ENCODE results near the gene PPTC7. TPM values are rescaled to one million over a fixed set of nuclear protein-coding genes. Genes with fewer than 3 reads are reported as not detected.

The PPTC7 gene
- total and polyA plus RNA-seq, 2 of the 4 experiments (the other 2 are of a cell fraction) = 4.1 to 6.8 TPM

- H3K14ac ChIP-seq (replicated peaks; ENCODE audit: low read depth, low read length) = peak overlapping the region; percentile 83; the same call in 1 of the 2 replicates
- TF ChIP-seq CHD1 (IDR thresholded peaks at IDR 0.05; ENCODE audit: low read depth, low read length) (no peak), RCOR1 (IDR thresholded peaks at IDR 0.05; ENCODE audit: insufficient replicate concordance, low read length) (no peak), SMC3 (IDR thresholded peaks at IDR 0.05; ENCODE audit: low read depth, low read length) (no peak)
- no peak overlapping the region for H2BK15ac ChIP-seq (ENCODE audit: low read depth, low read length)
- no peak overlapping the region for H2BK5ac ChIP-seq (ENCODE audit: low read depth, low read length, poor library complexity, severe bottlenecking)
- no peaks in the 10 kb centered on the region for H3K9me3 ChIP-seq (ENCODE audit: control insufficient read depth, insufficient read depth, low read length)
- no peak overlapping the region for H4K8ac ChIP-seq (ENCODE audit: low read depth in 2 of 2, low read length in 2 of 2)
- peaks cover 11% of the 10 kb centered on the region for H3K4me1 ChIP-seq (ENCODE audit: control insufficient read depth, insufficient read depth, low read length)
- peak overlapping the region; percentile 52; the same call in 1 of the 2 replicates for H3K4ac ChIP-seq (ENCODE audit: low read depth, low read length)
- no peak overlapping the region for H3K4me2 ChIP-seq (ENCODE audit: low read depth, low read length)
- peak overlapping the region; percentile 67; the same call in 1 of the 2 replicates for H3K23ac ChIP-seq (ENCODE audit: low read depth, low read length)
- no peak for DNase-seq
- H2AK9ac ChIP-seq (replicated peaks; ENCODE audit: low read depth, low read length, poor library complexity) = no peak overlapping the region
- dilution Hi-C loops (cut with HindIII; ENCODE audit: low sequenced_read_pairs, unreplicated experiment) (no loop called here), in situ Hi-C loops (cut with MboI; ENCODE audit: low sequenced_read_pairs) (no loop called here), intact Hi-C loops (cut with micrococcal nuclease) (no loop called here)
- H2AFZ ChIP-seq (replicated peaks; ENCODE audit: low read length, poor library complexity) = no peak overlapping the region
- H3K36me3 ChIP-seq (ENCODE audit: control insufficient read depth, insufficient read depth, low read length) = peaks cover 11% of the 10 kb centered on the region
- peaks cover 9% of the 10 kb centered on the region for H3K9me1 ChIP-seq (ENCODE audit: insufficient read depth, low read length)
- ChIA-PET CTCF (interaction anchor here (1.2 to 1.7 kb wide), 2 partner anchors 12 to 69 kb away, joined by 3 to 4 read pairs; no protein-coding TSS in a partner anchor), POLR2A (ENCODE audit: unreplicated experiment) (no interaction called here)
- no peak for ATAC-seq (ENCODE audit: low read depth)
- peaks cover 24 to 30% of the 10 kb centered on the region in 2 experiments for H3K79me1 ChIP-seq (ENCODE audit: low read depth in 1 of 2, low read length in 2 of 2)
- no peak overlapping the region for H3K27ac ChIP-seq (ENCODE audit: insufficient read depth, low read length)
- no peak overlapping the region for H3K4me3 ChIP-seq (ENCODE audit: insufficient read depth, low read depth, low read length)
- H3K56ac ChIP-seq (ENCODE audit: extremely low read depth, insufficient read depth, low read length) = no peak overlapping the region
- H4K5ac ChIP-seq (ENCODE audit: low read depth, low read length) = no peak overlapping the region
- H4K20me1 ChIP-seq (ENCODE audit: insufficient read depth, low read length) = peaks cover 8% of the 10 kb centered on the region; the same call in 1 of the 2 replicates
- no peak overlapping the region for H3K9ac ChIP-seq (ENCODE audit: low read depth, low read length)
- no peaks in the 10 kb centered on the region for H3K27me3 ChIP-seq (ENCODE audit: control insufficient read depth, insufficient read depth, low read length)
- peak overlapping the region; percentile 40 for H2BK120ac ChIP-seq (ENCODE audit: low read depth, low read length)
- WGBS, 2 experiments (ENCODE audit: extremely low coverage in 2 of 2, insufficient read length in 1 of 2) = no CpG with 5 or more reads among the region's 3 CpGs
- BruUV-seq (replicated peaks) = no TSS peak
- peak overlapping the region; percentile 50; the same call in 1 of the 2 replicates for H3K18ac ChIP-seq (ENCODE audit: low read depth, low read length)
- H4K91ac ChIP-seq (ENCODE audit: insufficient read depth, low read depth, low read length) = no peak overlapping the region
- H2AK5ac ChIP-seq (ENCODE audit: low read depth, low read length) = peak overlapping the region; percentile 65; the same call in 1 of the 2 replicates
- peak overlapping the region; percentile 38; the same call in 1 of the 2 replicates for H2BK20ac ChIP-seq (ENCODE audit: low read depth, low read length)
Measured at GRCh38 chr12:110532644-110533043, 50.5 kb downstream of the PPTC7 start.
